GM19025 (cell line): ENCODE data around the gene IGLL5.
"Not testable (repeated sequence)": the region's sequence is repeated elsewhere in the genome, so short reads cannot be mapped to it uniquely, and the experiment has no call there.

Source experiments
- ATAC-seq: cut with Tn5 transposase; IDR thresholded peaks from one replicate; pipeline ENCODE4 v1.9.1; 2021; ENCODE audit warnings: mild to moderate bottlenecking, low read depth, moderate library complexity; ENCODE audit not compliant: unreplicated experiment

IGLL5 gene

GRCh38 chr22:22912135-22912987 is 24.7 kb downstream of the IGLL5 start:
- ATAC-seq: no peak

- ATAC-seq: no peak
Measured at GRCh38 chr22:22912988-22913253, 25.3 kb downstream of the IGLL5 start.

- ATAC-seq: no peak
Measured at GRCh38 chr22:22913989-22914388, 26.4 kb downstream of the IGLL5 start.

- ATAC-seq: no peak
Measured at GRCh38 chr22:22914726-22915669, 27.4 kb downstream of the IGLL5 start.

- ATAC-seq: no peak
Measured at GRCh38 chr22:22915670-22916035, 28.0 kb downstream of the IGLL5 start.

GRCh38 chr22:22916215-22916951 is 28.8 kb downstream of the IGLL5 start:
- no peak for ATAC-seq

GRCh38 chr22:22916952-22917290 is 29.3 kb downstream of the IGLL5 start:
- ATAC-seq: no peak

GRCh38 chr22:22917377-22917776 is 29.8 kb downstream of the IGLL5 start:
- no peak for ATAC-seq

GRCh38 chr22:22918297-22918965 is 30.8 kb downstream of the IGLL5 start:
- ATAC-seq: no peak

- ATAC-seq: no peak
Measured at GRCh38 chr22:22919041-22919440, 31.4 kb downstream of the IGLL5 start.

GRCh38 chr22:22920104-22920654 is 32.6 kb downstream of the IGLL5 start:
- no peak for ATAC-seq

GRCh38 chr22:22920910-22921550 is 33.4 kb downstream of the IGLL5 start:
- ATAC-seq: no peak

GRCh38 chr22:22921575-22921974 is 34.0 kb downstream of the IGLL5 start:
- ATAC-seq: no peak

GRCh38 chr22:22922092-22922953 is 34.7 kb downstream of the IGLL5 start:
- not testable (repeated sequence) for ATAC-seq

GRCh38 chr22:22922954-22923319 is 35.3 kb downstream of the IGLL5 start:
- ATAC-seq: no peak

- ATAC-seq: no peak
Measured at GRCh38 chr22:22923379-22923778, 35.8 kb downstream of the IGLL5 start.

- ATAC-seq: no peak
Measured at GRCh38 chr22:22923930-22924329, 36.3 kb downstream of the IGLL5 start.

GRCh38 chr22:22924369-22925145 is 36.9 kb downstream of the IGLL5 start:
- ATAC-seq: no peak
